GM12873 (cell line): ENCODE data around the gene TBC1D22A.

Experiments used
- CTCF ChIP-seq: IDR thresholded peaks from 2 replicates; pipeline ENCODE4 v1.5.1; 2012; ENCODE audit warnings: low read depth, mild to moderate bottlenecking, moderate library complexity, low read length, control low read depth; ENCODE audit not compliant: insufficient read depth; ENCODE audit errors: missing control alignments

TBC1D22A gene

GRCh38 chr22:46914916-46915894 is 152.8 kb downstream of the TBC1D22A start:
- TF ChIP-seq CTCF: no peak

GRCh38 chr22:46915950-46916730 is 153.7 kb downstream of the TBC1D22A start:
- TF ChIP-seq CTCF: no peak

- TF ChIP-seq CTCF: no peak
Observed at GRCh38 chr22:46916886-46917770, 154.7 kb downstream of the TBC1D22A start.

GRCh38 chr22:46917771-46918101 is 155.3 kb downstream of the TBC1D22A start:
- no peak for TF ChIP-seq CTCF

GRCh38 chr22:46918197-46918596 is 155.7 kb downstream of the TBC1D22A start:
- no peak for TF ChIP-seq CTCF

GRCh38 chr22:46922037-46922436 is 159.6 kb downstream of the TBC1D22A start:
- TF ChIP-seq CTCF: no peak
